ENCODE results near the gene ERVK3-1.

- TF ChIP-seq POLR2A (IDR thresholded peaks at IDR 0.05) (no peak), CTCF (IDR thresholded peaks at IDR 0.05) (no peak)
These were observed 40.1 kb upstream of the ERVK3-1 start for GRCh38 chr19:58265100-58265499.
